Lung (tissue), 12 donors: ENCODE results near the gene FMO3. TPM values are rescaled to one million over a fixed set of nuclear protein-coding genes. Genes with fewer than 3 reads are reported as not detected.

Experiments
- ATAC-seq: fragments of 200-7000 bp; cut with Tn5 transposase; one replicate; pipeline ENCODE4 v1.9.1; 2020; ENCODE audit warnings: moderate number of reproducible peaks; ENCODE audit not compliant: insufficient read depth, low FRiP score
- DNase-seq, 3 donors: peaks; one replicate each; pipeline ENCODE4 v3.0.0-alpha.2; 2013 to 2017
- H3K27ac ChIP-seq, 2 donors: one replicate each; pipeline ENCODE4 v1.5.1; 2013; ENCODE audit warnings: mild to moderate bottlenecking in 2 of 2, moderate library complexity in 2 of 2, control low read depth in 1 of 2, inconsistent platforms in 1 of 2, low read depth in 1 of 2, low read length in 1 of 2
- H3K27me3 ChIP-seq, 3 donors: one replicate each; pipeline ENCODE4 v1.5.1; 2013; ENCODE audit warnings: low read length in 2 of 3; ENCODE audit not compliant: control insufficient read depth in 3 of 3, insufficient read depth in 3 of 3
- H3K36me3 ChIP-seq, 4 donors: one replicate each; pipeline ENCODE4 v1.5.1; 2013; ENCODE audit warnings: low read length in 4 of 4, mild to moderate bottlenecking in 1 of 4, moderate library complexity in 1 of 4; ENCODE audit not compliant: control insufficient read depth in 4 of 4, insufficient read depth in 4 of 4
- H3K4me1 ChIP-seq, 5 donors: one replicate each; pipeline ENCODE4 v1.5.1; 2013; ENCODE audit warnings: low read length in 5 of 5, mild to moderate bottlenecking in 2 of 5, moderate library complexity in 1 of 5; ENCODE audit not compliant: control insufficient read depth in 5 of 5, insufficient read depth in 5 of 5
- H3K4me3 ChIP-seq: one replicate; pipeline ENCODE4 v1.5.1; 2013; ENCODE audit warnings: mild to moderate bottlenecking, control low read depth, moderate library complexity
- H3K9ac ChIP-seq, 2 donors: one replicate each; pipeline ENCODE4 v1.5.1; 2013; ENCODE audit warnings: low read length in 2 of 2, control low read depth in 1 of 2; ENCODE audit not compliant: insufficient read depth in 1 of 2
- H3K9me3 ChIP-seq, 4 donors: one replicate each; pipeline ENCODE4 v1.5.1; 2013; ENCODE audit warnings: low read length in 3 of 4, mild to moderate bottlenecking in 1 of 4, moderate library complexity in 1 of 4; ENCODE audit not compliant: control insufficient read depth in 4 of 4, insufficient read depth in 3 of 4
- CTCF ChIP-seq: IDR thresholded peaks from 2 replicates; pipeline ENCODE4 v1.5.1; 2012; ENCODE audit warnings: mild to moderate bottlenecking; ENCODE audit errors: control extremely low read depth, extremely low read depth
- WGBS, 2 donors: extraction: QIAGEN DNeasy Blood & Tissue Kit; methylation state at CpG; one replicate each; pipeline ENCODE4 v1.1.7; 2013; 5-methylcytosine and 5-hydroxymethylcytosine counted together
- polyA plus RNA-seq, 2 donors: library from polyadenylated mRNA; stranded (reverse); fragments of 200-250 nt; gene quantifications; one replicate each; pipeline ENCODE4 v1.2.1, GENCODE V29; 2013
- total RNA-seq, 2 donors: library from RNA; depleted of rRNA in 1 of 2; stranded (reverse); fragments of >200 nt in 1 of 2; gene quantifications; one replicate each; pipeline ENCODE4 v1.2.1, GENCODE V29; 2014 to 2021
- donor health status: control.
- donor health status: control.
- donor health status: Bipolar disorder and iron deficiency.
- donor health status: healthy.
- donor health status: DM: yes; HTN: yes; CAD: no.

FMO3 gene
- total and polyA plus RNA-seq, 4 donors = 2.0 to 9.0 (median 5.8) TPM

- Histone ChIP-seq H3K9me3 (no peaks in the 10 kb centered on the region), H3K4me3 (no peak overlapping the region), H3K27me3 (no peaks in the 10 kb centered on the region), H3K9ac (no peak overlapping the region), H3K4me1 (peaks cover 0 to 42% (median 7%) of the 10 kb centered on the region in 5 donors), H3K36me3 (no peaks in the 10 kb centered on the region), H3K27ac (peak overlapping the region; percentile 14 to 60)
- DNase-seq (peak; percentile 71 to 97 (median 95)), ATAC-seq (peak; percentile 11)
- TF ChIP-seq CTCF = no peak
- WGBS, 2 donors = 63 to 65% methylated on average over 7 of the region's 7 CpGs
These were observed 20.1 kb downstream of the FMO3 start for GRCh38 chr1:171110621-171111326.

GRCh38 chr1:171112119-171112518, 21.4 kb downstream of the FMO3 start:
- DNase-seq = no peak
- no peak overlapping the region for H3K9ac ChIP-seq
- 81 to 88% methylated on average over 3 of the region's 3 CpGs for whole genome bisulfite sequencing, 2 donors
- no peak for ATAC-seq
- no peaks in the 10 kb centered on the region for H3K36me3 ChIP-seq
- no peak overlapping the region for H3K4me3 ChIP-seq
- H3K9me3 ChIP-seq = no peaks in the 10 kb centered on the region
- no peaks in the 10 kb centered on the region for H3K27me3 ChIP-seq
- H3K4me1 ChIP-seq = peaks cover 0 to 50% (median 7%) of the 10 kb centered on the region in 5 donors
- no peak overlapping the region for H3K27ac ChIP-seq
- no peak for TF ChIP-seq CTCF

- Histone ChIP-seq H3K36me3 (no peaks in the 10 kb centered on the region), H3K9ac (no peak overlapping the region), H3K27ac (peak overlapping the region in 1 of 2 donors; percentile 43), H3K27me3 (no peaks in the 10 kb centered on the region), H3K4me3 (no peak overlapping the region), H3K4me1 (peaks cover 0 to 42% (median 7%) of the 10 kb centered on the region in 5 donors), H3K9me3 (no peaks in the 10 kb centered on the region)
- DNase-seq (no peak), ATAC-seq (no peak)
- TF ChIP-seq CTCF = no peak
- 54 to 63% methylated on average over 3 of the region's 3 CpGs for WGBS, 2 donors
These were observed 22.7 kb downstream of the FMO3 start for GRCh38 chr1:171113382-171113781.
